Right ventricle myocardium inferior (tissue), 1 donor: ENCODE measurements around the gene PCMT1. TPM values are rescaled to one million over a fixed set of nuclear protein-coding genes. Genes with fewer than 3 reads are reported as not detected.
"Not testable (repeated sequence)": the region's sequence is repeated elsewhere in the genome, so short reads cannot be mapped to it uniquely, and the experiment has no call there.

ENCODE experiments used
- ATAC-seq: fragments of 200-7000 bp; cut with Tn5 transposase; one replicate; pipeline ENCODE4 v1.9.1; 2020; ENCODE audit warnings: mild to moderate bottlenecking, moderate library complexity
- DNase-seq: peaks from one replicate; pipeline ENCODE4 v3.0.0; 2021; ENCODE audit errors: missing footprints
- intact Hi-C: fragments of 100-400 bp; cut with DNase I; formaldehyde crosslinking; loops from one replicate; pipeline ENCODE4 v1.11.0; 2022
- total RNA-seq: library from RNA; stranded (reverse); fragmentation: NEBNext Ultra II Directional; extraction: Animal tissue kit (Norgen Biotek cat#: 25700); gene quantifications from one replicate; pipeline ENCODE4 v1.2.1, GENCODE V29; 2021
- donor health status: DM: no; HTN: yes; CAD: no; lungs with severe emphysema.

PCMT1 gene
- total RNA-seq, 1 donor from 2014 or later, result 173 TPM

DNA sequence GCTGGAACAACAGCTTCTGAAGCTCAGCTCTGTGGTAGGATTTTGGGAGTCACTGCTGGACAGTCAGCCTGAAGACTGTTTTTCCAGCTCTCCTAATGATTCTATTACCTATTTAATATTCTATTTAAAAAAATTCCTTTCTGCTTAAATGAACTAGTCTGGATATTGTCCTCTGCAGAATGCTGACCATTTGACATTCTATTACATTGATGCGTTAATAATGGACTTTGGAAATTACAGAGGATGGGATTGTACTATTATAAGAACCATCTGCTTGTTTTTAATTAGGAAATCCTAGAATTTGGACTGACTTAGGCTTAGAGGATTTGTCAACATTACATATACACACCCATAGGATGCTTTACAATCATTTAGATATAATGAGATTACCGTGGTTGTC is 94.9 kb downstream of the PCMT1 start:
- DNase-seq (no peak), ATAC-seq (no peak)
- intact Hi-C loops, result no loop called here

DNA sequence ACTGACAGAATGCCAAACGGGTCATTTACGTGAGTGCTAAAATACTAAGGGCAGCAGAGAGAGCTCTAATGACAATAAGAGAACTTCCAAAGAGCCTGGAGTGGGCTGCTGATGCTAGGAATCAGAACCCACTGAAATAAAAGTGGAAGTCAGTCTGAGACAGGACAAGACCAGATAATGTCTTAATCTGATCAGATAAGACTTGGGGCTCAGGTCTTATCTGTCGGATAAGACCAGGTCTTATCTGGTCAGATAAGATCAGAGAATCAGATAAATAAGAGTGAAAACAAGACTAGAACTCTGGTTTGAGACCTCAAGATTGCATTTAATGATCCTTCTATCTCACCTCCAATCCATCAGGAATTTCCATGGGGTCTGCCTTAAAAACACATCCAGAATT is 96.0 kb downstream of the PCMT1 start:
- no peak for DNase-seq
- intact Hi-C loops, result no loop called here
- ATAC-seq, result no peak

DNA sequence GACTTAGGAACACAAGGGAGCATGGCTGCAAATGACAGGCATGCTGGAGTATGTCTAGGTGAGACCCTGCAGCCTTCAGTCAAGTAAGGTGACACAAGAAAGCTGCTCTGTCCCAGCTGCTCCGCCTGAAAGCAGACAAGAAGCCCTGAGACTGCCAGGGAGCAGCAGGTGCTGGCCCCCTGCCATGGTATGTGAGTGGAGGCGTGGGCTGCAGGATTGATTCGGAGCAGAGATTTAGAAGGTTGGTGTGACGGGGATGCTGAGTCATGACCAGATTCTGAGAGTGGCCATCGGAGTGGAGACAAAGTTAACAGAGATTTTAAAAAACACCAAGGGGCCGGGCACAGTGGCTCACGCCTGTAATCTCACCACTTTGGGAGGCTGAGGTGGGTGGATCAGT is 96.8 kb downstream of the PCMT1 start:
- DNase-seq (no peak), ATAC-seq (no peak)
- intact Hi-C loops, result no loop called here

DNA sequence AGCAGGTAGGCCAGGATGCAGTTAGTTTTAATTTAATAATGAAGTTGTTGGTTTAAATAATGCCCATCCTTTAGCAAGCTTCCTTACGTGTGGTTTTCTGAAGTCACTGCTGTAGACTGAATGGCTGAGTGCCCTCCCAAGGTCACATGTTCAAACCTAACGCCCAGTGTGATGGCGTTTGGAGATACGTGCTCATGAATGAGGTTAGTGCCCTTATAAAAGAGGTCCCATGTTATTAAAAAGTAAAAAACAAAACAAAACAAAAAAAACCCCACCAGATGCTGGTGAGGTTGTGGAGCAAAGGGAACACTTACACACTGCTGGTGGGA is 98.4 kb downstream of the PCMT1 start:
- no peak for DNase-seq
- intact Hi-C loops, result no loop called here

GRCh38 chr6:149848343-149848742 is 98.8 kb downstream of the PCMT1 start:
- intact Hi-C loops, ATAC-seq, DNase-seq: not testable (repeated sequence)

More for the DNA sequence above, 98.4 kb downstream of the PCMT1 start:
- ATAC-seq, result no peak

DNA sequence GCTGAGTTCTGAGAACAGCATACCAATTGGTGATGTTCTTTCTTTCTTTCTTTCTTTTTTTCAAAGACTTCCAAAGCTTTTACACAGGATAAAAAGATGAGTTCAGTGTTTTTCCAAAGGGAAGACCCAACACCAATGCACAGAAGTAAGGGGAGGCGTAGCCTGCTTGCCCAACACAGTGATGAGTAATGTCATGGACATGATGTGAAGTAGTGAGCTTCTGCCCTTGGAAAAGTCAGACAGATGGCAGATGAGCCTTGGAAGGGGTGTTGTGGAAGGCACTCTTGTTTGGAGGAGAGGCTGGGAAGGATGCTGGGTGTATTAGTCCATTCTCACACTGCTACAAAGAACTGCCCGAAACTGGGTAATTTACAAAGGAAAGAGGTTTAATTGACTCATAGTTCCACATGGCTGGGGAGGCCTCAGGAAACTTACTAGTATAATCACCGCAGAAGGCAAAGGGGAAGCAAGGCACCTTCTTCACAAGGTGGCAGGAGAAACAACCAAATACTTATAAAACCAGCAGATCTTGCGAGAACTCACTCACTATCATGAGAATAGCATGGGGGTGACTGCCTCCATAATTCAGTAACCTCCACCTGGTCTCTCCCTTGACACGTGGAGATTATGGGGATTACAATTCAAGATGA is 102.0 kb downstream of the PCMT1 start:
- intact Hi-C loops, result no loop called here
- ATAC-seq, result no peak
- no peak for DNase-seq

DNA sequence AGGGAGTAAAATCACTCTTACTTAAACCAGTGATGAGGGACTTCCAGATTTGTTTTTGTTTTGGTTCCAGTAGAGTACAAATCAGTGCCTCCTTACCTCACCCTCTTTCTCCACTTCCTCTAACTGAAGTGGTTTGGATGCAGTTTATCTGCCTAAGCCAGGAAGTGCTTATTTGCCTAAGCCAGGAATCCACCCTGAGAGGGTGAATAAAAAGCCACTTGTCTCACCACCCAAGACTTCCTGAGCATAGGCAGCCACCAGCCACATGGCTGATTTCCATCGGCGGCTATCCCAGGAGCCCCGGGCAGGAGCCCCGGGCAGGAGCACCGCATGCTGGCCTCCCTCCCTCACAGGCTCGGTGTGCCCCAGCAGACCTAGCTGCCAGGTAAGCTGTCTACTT is 102.6 kb downstream of the PCMT1 start:
- no peak for DNase-seq
- intact Hi-C loops, result no loop called here
- ATAC-seq, result peak; percentile 52

- ATAC-seq (no peak), DNase-seq (no peak)
- intact Hi-C loops, result no loop called here
Observed at GRCh38 chr6:149852881-149853280, 103.3 kb downstream of the PCMT1 start.

DNA sequence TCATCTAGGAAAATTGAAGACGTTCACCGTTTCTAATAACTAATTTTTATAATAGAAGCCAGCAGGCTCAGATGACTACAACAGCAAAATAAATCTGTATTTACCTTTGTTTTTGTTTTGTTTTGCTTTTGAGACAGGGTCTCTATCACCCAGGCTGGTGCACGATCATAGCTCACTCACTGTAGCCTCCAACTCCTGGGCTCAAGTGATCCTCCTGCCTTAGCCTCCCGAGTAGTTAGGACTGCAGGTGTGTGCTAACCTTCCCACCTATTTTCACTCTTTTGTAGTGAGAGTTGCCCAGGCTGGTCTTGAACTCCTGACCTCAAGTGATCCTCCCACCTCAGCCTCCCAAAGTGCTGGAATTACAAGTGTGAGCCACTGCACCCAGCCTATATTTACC is 104.5 kb downstream of the PCMT1 start:
- DNase-seq, intact Hi-C loops, ATAC-seq: not testable (repeated sequence)

DNA sequence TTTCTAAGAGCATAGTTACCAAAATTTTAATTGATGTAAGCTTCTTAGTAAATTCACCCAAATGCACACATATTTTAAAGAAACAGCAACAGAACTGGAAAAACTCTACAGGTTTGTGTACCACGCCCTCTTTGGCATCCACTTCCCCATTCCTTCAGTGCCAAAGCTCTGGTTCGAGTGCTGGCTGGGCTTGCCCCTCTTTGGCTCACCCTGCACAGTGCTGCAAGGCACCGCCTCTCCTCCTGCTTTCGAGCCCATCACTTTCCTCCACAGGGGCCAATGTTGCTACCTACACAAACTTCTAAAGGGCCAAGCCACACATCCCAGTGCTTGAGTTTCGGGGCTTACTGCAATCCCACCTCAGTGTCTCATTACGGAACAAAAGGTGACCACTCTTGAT is 105.0 kb downstream of the PCMT1 start:
- DNase-seq, result no peak

GRCh38 chr6:149855040-149855654 is 105.6 kb downstream of the PCMT1 start:
- no peak for ATAC-seq
- intact Hi-C loops, result no loop called here
- no peak for DNase-seq

More for the DNA sequence above, 105.0 kb downstream of the PCMT1 start:
- intact Hi-C loops, result no loop called here
- ATAC-seq, result no peak

- intact Hi-C loops, result no loop called here
Observed at GRCh38 chr6:149855741-149856140, 106.2 kb downstream of the PCMT1 start.

GRCh38 chr6:149856256-149856994 is 106.9 kb downstream of the PCMT1 start:
- intact Hi-C loops, result no loop called here
- DNase-seq, result no peak
- ATAC-seq, result no peak

More at GRCh38 chr6:149855741-149856140, 106.2 kb downstream of the PCMT1 start:
- no peak for DNase-seq
- no peak for ATAC-seq

GRCh38 chr6:149857541-149857940 is 108.0 kb downstream of the PCMT1 start:
- intact Hi-C loops, result no loop called here
- ATAC-seq (no peak), DNase-seq (no peak)

GRCh38 chr6:149859368-149859767 is 109.8 kb downstream of the PCMT1 start:
- no peak for ATAC-seq
- no peak for DNase-seq
- intact Hi-C loops, result no loop called here

DNA sequence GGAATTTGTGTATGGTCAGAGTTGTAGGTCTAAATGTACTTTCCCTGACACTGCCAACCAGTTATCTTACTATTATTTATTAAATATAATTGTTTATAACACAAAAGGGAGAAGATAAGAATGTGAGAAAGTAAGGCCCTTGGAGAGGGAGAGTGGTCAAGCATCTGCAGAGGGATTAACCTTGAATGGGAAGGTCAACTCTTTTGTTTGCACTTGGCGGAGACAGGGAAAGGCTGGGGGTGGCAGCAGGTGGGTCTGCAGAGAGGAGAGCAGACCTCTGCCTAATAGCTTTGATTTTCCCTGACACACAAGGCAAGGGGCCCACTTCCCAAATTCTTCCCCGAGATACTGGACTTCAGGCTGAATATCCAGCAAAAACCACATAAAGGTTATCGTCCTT is 110.4 kb downstream of the PCMT1 start:
- ATAC-seq, result no peak
- no peak for DNase-seq
- intact Hi-C loops, result loop anchor here (10.0 kb wide), 2 partner anchors 65 to 135 kb away; partner anchors contain the start of gene RAET1G

- no peak for DNase-seq
- no peak for ATAC-seq
- intact Hi-C loops, result loop anchor here (10.0 kb wide), 2 partner anchors 64 to 136 kb away; partner anchors contain the start of gene RAET1G
Observed at GRCh38 chr6:149860513-149860833, 110.9 kb downstream of the PCMT1 start.
